ENCODE results near the gene GPX7.

DNA sequence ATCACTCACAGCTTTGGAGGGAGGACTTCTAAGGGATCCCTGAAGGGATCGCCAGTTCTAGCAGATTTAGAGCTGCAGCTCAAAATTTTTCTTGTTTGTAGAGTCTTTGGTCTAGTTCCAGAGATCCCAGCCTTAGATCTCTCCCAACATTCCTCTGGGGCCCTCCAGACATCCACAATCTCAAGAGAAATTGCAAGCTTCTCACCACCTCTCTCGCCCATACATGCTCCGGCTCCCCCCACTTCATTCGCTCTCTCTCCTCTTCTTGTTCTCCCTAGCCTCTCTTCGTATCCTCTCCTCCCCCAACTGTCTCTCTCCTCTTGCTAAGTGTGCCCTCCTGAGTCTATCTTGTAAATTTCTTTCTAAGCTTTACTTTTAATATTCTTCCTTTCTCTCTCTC is 34.2 kb upstream of the GPX7 start:
- TF ChIP-seq, protein P1, sequence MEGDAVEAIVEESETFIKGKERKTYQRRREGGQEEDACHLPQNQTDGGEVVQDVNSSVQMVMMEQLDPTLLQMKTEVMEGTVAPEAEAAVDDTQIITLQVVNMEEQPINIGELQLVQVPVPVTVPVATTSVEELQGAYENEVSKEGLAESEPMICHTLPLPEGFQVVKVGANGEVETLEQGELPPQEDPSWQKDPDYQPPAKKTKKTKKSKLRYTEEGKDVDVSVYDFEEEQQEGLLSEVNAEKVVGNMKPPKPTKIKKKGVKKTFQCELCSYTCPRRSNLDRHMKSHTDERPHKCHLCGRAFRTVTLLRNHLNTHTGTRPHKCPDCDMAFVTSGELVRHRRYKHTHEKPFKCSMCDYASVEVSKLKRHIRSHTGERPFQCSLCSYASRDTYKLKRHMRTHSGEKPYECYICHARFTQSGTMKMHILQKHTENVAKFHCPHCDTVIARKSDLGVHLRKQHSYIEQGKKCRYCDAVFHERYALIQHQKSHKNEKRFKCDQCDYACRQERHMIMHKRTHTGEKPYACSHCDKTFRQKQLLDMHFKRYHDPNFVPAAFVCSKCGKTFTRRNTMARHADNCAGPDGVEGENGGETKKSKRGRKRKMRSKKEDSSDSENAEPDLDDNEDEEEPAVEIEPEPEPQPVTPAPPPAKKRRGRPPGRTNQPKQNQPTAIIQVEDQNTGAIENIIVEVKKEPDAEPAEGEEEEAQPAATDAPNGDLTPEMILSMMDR (IDR thresholded peaks at IDR 0.05 in 4 of 5, conservative IDR thresholded peaks at IDR 0.05 in 1 of 5), result no peak
- no peak for TF ChIP-seq POLR2A (IDR thresholded peaks at IDR 0.05)
